Right renal cortex interstitium (tissue), 3 donors: Measurements from ENCODE around the gene TBC1D1. TPM values are rescaled to one million over a fixed set of nuclear protein-coding genes. Genes with fewer than 3 reads are reported as not detected.

Experiments used
- DNase-seq, 3 donors: peaks; one replicate each; pipeline ENCODE4 v3.0.0-alpha.2; 2013; ENCODE audit warnings: low read depth in 3 of 3, low spot score in 2 of 3
- polyA plus RNA-seq, 3 donors: library from polyadenylated mRNA; unstranded; fragments of 120-200 nt; gene quantifications; one replicate each; pipeline ENCODE4 v1.2.1, GENCODE V29; 2013; ENCODE audit not compliant: insufficient read length in 3 of 3

Gene TBC1D1
- polyA plus RNA-seq, 3 donors, result 189 to 200 (median 198) TPM

GRCh38 chr4:38137080-38137479, 246.2 kb downstream of the TBC1D1 start:
- DNase-seq, result no peak

GRCh38 chr4:38138363-38138762, 247.5 kb downstream of the TBC1D1 start:
- DNase-seq, result no peak

DNA sequence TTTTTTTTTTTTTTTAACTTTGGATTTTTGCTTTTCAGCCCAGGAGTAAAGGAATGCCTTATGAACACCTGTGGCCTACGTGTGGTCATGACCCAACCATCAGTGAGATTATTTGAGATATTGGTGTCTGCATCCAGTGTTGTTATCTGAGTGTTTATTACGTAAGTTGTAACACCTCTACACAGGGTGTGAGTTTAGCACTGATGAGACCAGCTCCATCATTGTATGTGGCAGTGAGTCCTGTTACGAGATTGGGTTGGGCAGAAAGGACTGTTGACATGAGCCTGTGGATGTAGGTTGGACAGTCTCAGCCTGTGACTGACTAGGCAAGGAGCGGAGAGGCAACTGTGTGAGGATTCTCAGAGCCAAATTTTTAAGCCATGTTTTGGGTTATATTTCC, 248.3 kb downstream of the TBC1D1 start:
- no peak for DNase-seq

GRCh38 chr4:38140643-38141203, 249.8 kb downstream of the TBC1D1 start:
- DNase-seq, result no peak

GRCh38 chr4:38141808-38142500, 251.1 kb downstream of the TBC1D1 start:
- no peak for DNase-seq

DNA sequence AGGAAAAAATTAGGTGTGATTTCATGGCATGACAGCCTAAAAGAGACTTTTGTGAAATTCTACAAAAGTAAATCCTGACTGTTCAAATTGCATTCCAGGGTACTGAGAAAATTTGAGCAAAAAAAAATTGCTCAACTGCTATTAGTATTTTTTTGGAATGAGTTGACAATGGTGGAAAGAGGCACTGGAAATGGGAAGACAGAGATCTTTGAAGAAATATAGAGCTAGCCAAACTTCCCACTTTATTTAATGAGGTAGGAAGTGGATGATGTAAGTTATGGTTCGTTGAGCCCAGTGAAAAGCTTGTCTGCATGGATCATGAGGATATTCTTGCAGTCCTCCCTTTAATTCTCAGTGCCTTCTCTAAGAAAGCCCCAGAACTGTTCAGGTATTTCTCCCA, 253.1 kb downstream of the TBC1D1 start:
- DNase-seq, result no peak

DNA sequence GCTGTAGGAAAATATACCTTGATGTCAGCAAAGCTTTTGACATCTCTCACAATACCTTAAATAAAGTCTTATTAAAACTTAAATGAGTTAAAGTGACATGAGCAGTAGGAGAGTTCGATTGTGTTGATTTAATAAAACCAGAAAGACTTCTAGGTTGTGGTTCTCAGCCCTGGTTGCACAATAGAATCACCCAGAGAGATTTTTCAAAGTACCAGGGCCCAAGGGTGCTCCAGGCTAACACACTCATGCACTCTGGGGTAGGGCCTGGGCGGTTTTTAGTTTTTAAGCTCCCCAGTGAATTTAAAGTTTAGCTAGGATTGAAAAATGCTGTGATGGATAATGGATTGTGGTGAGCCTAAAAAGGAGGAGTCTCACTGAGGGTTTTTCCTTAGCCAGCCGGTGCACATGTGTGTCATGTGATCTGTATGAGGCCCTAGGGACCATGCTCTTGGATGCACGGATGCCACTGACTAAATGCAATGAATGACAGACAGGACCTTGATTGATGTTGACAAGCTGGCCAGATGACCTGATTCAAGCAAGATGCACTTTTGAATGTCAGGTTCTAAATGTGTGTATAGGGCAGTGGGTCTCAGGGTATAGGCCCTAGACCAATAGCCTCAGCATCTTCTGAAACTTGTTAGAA, 254.3 kb downstream of the TBC1D1 start:
- no peak for DNase-seq

DNA sequence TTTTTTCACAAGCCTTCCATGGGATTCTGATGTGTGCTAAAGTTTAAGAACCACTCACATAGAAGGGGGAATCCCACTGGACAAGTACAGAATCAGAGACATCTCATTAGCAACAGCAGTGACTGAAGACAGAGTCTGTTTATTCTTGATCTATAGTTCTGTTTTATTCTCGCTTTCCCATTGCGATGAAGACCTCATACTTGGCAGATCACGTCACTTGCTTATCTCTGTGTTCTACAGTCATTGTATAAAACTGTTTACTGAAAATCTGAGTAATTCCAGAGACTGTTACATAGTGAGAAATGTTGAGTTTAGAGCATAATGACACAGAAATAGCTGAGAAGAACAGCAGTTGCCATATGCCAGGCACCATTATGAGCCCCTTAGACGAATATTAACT, 254.9 kb downstream of the TBC1D1 start:
- no peak for DNase-seq

DNA sequence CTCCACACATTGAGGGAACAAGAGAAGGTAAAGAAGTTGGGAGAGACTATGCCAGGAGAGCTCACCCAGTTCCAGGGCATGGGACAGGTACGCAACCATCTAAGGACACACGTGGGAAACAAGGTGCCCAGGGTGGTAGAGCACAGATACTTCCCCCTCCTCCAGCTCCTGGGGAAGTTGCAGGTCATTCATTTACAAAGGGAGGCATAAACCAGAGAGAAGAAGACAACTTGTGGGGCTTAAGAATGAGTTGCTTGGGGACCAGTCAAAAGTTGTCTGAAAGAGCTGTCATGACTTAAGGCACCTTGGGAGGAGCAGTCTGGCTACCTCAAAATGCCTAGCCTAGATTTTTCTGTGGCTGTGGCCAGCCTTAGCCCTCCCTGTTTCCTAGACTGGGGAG, 255.5 kb downstream of the TBC1D1 start:
- no peak for DNase-seq

GRCh38 chr4:38149472-38149996, 258.6 kb downstream of the TBC1D1 start:
- no peak for DNase-seq

- no peak for DNase-seq
Observed at GRCh38 chr4:38149997-38150671, 259.2 kb downstream of the TBC1D1 start.

DNA sequence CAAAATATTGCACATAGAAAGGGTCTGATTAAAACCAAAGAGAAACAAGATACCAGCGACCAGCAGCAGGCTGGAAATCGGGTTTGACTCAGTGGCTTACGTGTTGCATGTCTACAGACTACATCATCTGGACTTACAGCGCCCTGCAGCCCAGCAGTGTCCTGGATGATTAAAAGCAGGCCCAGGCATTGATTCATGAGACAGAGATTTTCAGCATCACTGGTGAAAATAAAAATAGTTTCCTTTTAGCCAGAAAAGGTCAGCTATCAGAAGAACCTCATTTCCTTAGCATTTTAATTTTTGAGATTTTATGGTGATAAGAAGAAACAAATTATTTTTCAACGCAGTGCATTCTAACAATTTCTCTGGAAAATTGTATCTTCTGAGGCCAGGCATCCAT, 259.9 kb downstream of the TBC1D1 start:
- DNase-seq, result no peak

DNA sequence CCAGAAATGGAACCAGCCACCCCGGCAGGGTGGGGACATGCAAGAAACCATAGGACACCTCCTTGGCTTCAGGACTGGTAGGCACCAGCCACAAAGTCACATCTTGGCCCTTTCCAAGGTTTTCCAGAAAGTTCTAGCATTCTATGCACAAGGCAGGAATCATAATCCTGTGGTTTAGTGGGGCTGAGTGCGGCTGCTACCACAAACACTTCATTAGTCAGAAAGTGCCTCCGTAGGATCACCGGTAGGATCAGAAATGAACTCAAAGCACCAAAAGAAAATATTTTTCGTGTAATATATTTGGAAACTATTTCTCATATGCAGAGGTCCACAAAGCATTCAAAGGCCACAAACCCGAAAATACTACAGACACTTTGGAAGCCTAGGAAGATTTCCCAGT, 261.0 kb downstream of the TBC1D1 start:
- DNase-seq, result no peak

DNA sequence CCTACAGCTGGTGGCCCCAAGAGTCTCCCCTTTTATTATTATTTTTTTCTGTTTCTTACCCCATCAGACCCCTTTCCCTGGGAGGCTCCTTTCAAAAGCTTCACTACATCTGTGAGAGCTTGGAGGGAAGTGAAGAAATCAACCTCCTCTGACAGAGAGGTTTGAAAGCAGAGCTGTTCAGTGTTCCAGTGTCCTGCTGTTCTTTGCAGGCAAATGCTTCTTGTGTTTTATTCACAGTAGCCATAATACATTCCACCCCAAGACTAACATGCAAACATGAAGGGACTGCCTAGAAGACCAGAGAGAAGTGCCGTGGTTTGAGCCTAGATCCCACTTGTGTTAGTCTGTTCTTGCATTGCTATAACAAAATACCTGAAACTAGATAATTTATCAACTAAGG, 261.4 kb downstream of the TBC1D1 start:
- no peak for DNase-seq

DNA sequence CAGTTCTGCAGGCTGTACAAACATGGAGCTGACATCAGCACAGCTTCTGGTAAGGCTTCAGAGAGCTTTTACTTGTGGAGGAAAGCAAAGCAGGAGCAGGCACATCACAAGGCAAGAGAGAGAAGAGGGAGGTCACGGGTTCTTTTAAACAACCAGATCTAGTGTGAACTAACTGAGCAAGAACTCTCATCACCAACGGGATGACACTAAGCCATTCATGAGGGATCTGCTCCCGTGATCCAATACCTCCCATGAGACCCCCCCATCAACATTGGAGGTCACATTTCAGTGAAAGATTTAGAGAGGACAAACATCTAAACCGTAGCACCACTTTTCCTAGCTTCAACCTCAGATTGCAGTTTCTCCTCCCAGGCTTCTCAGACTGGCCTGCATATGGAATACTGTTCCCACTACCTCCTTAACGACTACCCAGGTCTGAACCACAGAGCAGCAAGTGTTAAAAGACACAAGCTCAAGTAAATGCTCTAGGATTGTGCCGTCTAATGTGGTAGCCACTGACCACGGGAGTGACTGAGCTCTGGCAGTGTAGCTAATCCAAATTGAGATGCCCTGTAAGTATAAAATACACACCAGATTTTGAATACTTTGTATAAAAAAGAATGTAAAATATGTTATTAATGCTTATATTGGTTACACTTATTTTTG, 262.0 kb downstream of the TBC1D1 start:
- no peak for DNase-seq

- DNase-seq, result no peak
Observed at GRCh38 chr4:38153387-38153760, 262.5 kb downstream of the TBC1D1 start.

DNA sequence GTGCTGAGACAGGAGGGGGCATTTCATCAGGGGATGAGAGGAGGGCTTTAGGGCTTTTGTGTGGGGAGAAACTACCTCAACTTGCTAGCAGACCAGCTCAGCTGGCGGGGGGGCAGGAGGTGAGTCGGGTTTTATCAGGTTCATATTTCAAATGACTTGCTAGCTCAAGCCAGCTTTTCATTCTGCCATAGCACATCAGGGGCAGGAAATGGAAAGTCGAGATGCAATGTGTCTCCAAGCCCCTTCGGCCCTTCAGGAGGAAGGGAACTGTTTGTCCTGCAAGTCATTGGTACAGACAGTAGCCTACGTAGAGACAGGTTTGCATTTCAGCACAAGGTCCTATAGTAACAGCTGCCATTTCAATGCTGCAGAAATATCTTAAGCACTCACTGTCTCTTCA, 263.4 kb downstream of the TBC1D1 start:
- no peak for DNase-seq

- no peak for DNase-seq
Observed at GRCh38 chr4:38154681-38155588, 264.1 kb downstream of the TBC1D1 start.

- no peak for DNase-seq
Observed at GRCh38 chr4:38155589-38156294, 264.9 kb downstream of the TBC1D1 start.
